ENCODE measurements around the gene ACSL4.
"Not testable (repeated sequence)": the region's sequence is repeated elsewhere in the genome, so short reads cannot be mapped to it uniquely, and the experiment has no call there.

ACSL4 gene

GRCh38 chrX:109732807-109733612 lies at the start of gene ACSL4:
Gene ACSL4, minus strand, starts transcription at chrX:109733257. Its CDS starts 49,894 bp downstream, at chrX:109683363.
- peak; percentile 66 for DNase-seq

DNA sequence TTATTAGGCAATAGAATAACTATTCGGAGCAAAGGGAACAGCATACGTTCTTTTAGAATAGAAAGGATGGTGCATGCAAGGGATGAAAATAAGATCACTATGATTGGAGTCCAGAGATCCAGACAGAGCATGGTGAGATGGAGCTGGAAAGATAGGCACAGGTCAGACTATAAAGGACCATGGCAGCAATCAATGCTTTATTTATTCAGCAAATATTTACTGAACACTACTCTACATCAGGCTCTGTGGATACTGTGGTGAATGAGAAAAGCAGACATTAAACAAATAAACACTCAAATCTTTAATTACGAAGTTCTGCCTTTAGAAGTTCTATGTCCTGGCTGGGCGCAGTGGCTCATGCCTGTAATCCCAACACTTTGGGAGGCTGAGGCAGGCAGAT lies 44.7 kb upstream of the ACSL4 start:
- no peak for DNase-seq

DNA sequence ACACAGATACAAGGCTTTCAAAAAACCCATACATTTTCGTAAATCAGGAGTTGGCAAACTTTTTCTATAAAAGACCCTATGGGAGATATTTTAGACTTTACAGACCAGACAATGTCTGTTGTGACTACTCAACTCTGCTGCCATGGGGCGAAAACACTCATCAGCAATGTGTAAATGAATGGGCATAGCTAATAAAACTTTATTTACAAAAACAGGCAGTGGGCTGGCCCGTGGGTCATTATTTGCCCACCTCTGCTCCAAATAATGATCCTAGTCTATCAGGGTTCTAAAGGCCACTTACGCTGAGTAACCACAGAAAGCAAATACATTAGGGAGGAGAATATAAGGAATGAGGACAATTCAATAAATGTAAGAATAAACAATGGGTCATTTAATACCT lies 43.9 kb upstream of the ACSL4 start:
- DNase-seq: no peak

DNA sequence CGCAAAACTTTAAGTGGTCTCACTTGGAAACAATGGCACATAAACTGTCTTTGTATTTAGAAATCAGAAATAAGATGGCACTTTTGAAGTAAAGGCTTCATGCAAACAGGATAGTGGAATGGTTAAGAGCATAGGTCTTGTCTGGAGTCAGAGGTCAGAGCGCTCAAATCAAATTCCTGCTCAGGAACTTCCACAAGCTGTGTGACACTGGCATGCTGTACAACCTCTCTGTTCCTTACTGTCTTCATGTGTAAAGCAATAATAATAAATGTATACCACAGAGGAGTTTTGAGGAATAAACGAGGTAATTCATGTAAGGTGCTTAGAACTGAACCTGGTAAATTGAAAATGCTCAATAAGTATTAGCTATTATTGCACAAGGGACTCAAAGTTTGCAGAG lies 43.4 kb upstream of the ACSL4 start:
- DNase-seq: no peak

- no peak for DNase-seq
Measured at GRCh38 chrX:109775386-109775785, 42.3 kb upstream of the ACSL4 start.

DNA sequence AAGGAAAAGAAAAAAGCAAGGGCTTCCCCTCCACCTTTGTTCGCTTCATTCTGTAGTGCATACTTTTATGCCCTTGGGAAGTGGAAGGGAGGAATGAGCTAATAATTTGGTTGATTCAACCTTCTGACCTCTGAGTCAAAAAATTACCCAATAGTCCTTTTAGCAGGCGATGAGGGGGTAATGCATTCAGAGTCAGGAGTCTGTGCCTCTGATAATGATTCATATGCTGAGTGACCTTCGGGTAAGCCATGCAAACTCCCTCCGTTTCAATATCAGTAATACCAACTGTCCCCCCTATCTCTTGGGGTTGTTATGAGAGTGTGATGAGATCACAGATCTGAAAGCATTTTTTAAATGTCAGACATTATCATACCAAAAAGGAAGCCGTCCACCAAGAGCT lies 41.6 kb upstream of the ACSL4 start:
- no peak for DNase-seq

GRCh38 chrX:109774136-109774535 lies 41.1 kb upstream of the ACSL4 start:
- DNase-seq: no peak

GRCh38 chrX:109773374-109773773 lies 40.3 kb upstream of the ACSL4 start:
- no peak for DNase-seq

- DNase-seq: no peak
Measured at GRCh38 chrX:109770780-109771179, 37.7 kb upstream of the ACSL4 start.

DNA sequence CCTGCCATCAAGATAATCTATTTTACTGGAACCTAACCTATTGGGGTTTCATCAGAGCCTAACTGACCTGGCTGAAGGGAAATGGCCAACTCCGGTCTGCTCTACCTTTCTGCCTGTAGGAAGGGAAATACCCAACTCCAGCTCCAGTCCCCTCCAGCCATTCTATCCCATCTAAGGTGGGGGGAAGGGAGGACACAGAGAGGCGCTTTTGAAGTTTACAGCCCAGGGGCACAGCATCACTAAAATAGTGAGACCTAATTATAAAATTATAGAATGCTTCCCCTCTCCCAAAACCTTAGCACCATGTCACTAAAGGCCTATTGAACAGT lies 27.8 kb upstream of the ACSL4 start:
- DNase-seq: no peak

DNA sequence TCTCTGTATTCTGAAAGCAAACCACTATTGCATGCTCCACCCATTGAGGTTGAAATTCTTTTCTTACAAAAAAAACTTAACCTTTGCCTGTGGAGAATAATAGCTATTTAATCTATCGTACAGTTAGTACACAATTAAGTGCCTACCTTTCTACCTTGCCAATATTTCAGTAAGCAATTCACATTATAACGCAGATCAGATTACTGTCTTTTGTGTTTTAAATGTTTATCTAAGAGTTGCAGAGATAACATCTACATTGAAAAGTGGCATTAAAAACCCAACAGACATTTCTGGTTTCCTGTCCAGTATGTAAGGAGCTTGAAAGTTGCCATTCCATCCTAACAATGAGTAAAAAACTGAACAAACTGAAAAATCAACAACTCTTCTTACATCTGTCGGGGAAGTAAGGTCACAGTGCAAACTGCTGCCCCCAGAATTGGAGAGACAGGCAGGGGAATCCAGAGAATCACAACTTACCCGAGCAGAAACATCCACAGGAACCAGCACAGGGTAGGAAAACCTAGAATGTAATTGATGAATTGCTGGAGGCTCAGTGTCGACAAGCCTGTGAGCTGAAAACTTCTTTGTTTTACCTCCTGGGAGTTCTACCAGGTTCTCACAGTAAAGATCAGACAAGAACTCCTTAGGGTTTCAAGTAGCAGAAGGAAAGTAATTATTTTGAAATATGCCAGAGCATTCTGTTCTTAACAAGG lies 27.3 kb upstream of the ACSL4 start:
- no peak for DNase-seq

DNA sequence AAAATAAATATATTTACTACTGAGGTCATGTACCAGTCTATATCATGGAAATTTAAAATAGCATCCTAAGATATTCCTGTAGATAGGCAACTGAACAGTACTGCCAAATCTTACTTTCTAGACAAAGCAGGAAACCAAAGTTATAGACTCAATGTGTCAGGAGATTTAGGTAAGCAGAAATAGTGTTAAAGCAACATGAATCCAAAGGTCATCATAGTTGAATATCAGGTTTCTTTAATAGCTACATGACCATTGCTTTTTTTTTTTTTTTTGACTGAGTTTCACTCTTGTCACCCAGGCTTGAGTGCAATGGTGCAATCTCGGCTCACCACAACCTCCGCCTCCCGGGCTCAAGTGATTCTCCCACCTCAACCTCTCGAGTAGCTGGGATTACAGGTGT lies 20.2 kb upstream of the ACSL4 start:
- DNase-seq: no peak

GRCh38 chrX:109751698-109752097 lies 18.6 kb upstream of the ACSL4 start:
- no peak for DNase-seq

- no peak for DNase-seq
Measured at GRCh38 chrX:109749207-109749606, 16.1 kb upstream of the ACSL4 start.

DNA sequence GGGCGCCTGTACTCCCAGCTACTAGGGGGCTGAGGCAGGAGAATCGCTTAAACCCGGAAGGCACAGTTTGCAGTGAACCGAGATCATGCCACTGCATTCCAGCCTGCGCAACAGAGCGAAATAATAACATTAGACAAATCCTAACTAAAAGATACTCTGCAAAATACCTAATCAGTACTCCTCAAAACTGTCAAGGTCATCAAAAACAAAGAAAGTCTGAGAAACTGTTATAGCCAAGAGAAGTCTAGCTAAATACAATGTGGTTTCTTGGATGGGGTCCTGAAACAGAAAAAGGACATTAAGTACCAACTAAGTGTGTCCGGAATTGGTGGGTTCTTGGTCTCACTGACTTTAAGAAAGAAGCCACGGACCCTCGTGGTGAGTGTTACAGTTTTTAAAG lies 14.6 kb upstream of the ACSL4 start:
- no peak for DNase-seq

DNA sequence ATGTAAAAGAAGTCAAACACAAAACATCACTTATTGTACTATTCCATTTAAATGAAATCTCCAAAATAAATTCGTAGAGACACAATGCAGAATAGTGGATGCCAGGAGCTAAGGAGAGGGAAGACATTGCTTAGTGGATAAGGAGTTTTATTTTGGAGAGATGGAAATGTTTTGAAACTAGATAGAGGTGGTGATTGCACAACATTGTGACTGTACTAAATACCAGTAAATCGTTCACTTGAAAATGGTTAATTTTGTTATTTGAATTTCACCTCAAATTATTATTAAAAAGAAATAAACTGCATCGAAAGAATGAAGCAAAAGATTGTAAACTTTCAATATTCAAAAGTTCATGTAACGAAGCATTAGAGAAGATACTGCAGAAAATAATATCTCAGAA lies 9.7 kb upstream of the ACSL4 start:
- no peak for DNase-seq

- not testable (repeated sequence) for DNase-seq
Measured at GRCh38 chrX:109740896-109741295, 7.8 kb upstream of the ACSL4 start.

DNA sequence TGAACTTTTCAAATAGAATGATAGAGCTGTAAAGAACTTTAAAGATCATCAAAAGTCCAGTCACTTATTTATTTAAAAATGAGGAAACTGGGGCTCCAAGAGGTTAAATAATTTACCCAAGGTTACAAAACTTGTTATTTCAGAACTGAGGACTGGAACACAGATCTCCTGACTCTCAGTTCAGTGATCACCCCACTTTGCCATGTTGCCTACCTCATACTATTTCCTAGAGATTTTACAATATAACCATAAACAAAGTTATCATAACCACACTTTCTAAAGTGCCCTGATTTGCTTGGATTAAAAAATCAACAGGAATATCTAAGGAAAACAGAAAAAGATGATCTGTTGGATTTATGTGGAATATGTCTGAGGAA lies 7.4 kb upstream of the ACSL4 start:
- no peak for DNase-seq

GRCh38 chrX:109739625-109740432 lies 6.8 kb upstream of the ACSL4 start:
- no peak for DNase-seq

DNA sequence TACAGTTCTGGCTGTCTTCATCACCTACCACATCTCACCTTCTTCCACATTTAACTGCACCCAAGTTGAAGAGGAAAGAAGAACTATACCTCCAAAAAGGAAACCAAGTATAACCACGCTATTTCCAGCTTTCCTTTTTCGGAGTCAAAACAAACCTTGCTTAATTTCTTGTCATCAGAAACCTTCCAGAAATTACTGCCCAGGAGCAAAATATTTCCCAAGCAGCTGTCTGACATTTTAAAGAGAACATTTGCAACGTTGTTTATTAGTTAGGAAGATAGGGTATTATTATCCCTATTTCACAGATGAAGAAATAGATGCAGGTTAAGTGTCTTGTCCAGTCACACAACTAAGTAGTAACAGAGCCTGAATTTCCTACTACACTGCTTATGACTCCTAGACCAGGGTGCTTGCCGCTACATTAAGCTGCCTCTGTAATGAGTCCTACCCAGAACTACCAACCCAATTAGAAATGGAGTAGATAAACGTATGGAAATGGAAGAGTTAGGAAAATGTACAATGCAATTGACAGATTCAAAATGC lies 2.2 kb upstream of the ACSL4 start:
- no peak for DNase-seq

GRCh38 chrX:109733613-109734083 lies 591 bp upstream of the ACSL4 start:
- DNase-seq: no peak

GRCh38 chrX:109732017-109732801 lies 848 bp downstream of the ACSL4 start:
- no peak for DNase-seq

DNA sequence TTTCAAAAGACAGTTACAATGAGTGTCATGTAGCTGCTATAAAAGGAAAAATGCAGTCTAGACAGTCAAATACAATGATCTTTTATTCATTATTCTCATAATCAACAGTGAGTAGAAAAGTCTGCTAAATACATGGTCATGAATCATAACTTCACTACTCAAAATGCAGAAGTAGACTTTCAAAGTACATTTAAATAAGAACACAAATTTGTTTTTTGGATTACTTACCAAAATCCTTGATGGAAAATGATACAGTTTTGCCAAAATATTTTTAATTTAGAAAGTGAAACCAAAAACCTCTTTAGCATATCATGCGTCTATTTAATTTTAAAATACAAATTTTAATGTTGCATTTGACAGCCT lies 4.9 kb downstream of the ACSL4 start:
- no peak for DNase-seq
